ENCODE results near the gene CPLX4.

GRCh38 chr18:59325965-59326364 is 7.5 kb upstream of the CPLX4 start:
- TF ChIP-seq, protein P1, sequence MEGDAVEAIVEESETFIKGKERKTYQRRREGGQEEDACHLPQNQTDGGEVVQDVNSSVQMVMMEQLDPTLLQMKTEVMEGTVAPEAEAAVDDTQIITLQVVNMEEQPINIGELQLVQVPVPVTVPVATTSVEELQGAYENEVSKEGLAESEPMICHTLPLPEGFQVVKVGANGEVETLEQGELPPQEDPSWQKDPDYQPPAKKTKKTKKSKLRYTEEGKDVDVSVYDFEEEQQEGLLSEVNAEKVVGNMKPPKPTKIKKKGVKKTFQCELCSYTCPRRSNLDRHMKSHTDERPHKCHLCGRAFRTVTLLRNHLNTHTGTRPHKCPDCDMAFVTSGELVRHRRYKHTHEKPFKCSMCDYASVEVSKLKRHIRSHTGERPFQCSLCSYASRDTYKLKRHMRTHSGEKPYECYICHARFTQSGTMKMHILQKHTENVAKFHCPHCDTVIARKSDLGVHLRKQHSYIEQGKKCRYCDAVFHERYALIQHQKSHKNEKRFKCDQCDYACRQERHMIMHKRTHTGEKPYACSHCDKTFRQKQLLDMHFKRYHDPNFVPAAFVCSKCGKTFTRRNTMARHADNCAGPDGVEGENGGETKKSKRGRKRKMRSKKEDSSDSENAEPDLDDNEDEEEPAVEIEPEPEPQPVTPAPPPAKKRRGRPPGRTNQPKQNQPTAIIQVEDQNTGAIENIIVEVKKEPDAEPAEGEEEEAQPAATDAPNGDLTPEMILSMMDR (IDR thresholded peaks at IDR 0.05; ENCODE audit: low read length) = no peak
- TF ChIP-seq EZH2 (IDR thresholded peaks at IDR 0.05; ENCODE audit: borderline replicate concordance, low read length) = no peak
